LoVo (cell line): ENCODE measurements around the gene HMGB1.

Experiments
- DNase-seq: peaks from one replicate; pipeline ENCODE4 v3.0.0-alpha.2; 2016; ENCODE audit warnings: low spot score

The HMGB1 gene

DNA sequence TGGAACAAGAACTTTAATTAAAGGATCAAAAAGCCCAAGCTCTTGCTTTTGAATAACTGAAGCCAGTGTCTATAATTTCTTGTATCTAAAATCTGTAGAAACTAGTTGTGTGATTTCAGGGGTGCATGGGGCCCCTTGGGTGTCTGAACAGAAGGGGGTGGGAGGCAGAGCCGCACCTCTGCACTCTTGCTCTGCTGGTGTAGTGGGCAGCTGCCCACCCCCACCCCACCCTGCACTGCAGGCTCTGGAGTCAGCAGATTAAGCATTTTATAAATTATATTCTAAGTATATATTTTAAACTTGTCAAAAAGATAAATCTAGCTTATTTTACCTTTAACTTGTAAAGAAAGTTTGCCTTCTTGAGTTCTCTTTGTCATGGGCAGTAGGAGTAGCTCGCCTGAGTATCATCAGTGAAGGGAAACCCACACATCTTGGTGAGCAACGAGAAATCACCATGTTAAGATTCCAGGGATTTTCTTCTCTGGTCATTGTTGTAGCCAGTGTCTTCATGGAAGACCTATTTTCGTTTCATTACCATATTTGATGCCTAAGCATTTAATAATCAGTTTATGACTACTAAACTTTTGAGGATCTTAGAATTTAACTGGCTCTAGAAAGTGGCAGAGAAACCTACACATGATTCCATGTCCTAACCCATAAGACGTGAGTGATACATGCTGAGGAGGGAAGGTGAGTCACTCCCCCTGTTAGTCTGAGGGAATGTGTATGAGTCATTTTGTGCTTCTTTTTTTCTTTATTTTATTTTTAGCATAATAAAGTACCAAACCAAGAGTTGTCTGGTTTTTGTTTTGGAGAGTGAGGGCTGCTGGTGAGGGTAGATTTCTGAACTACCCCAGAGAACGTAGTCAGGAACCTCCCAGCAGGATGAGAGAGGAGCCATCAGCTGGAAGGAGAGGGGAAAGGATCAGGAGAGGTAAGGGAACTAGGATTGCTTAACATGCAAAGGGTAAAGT is 35.7 kb downstream of the HMGB1 start:
- peak; percentile 75 for DNase-seq

- no peak for DNase-seq
Measured at GRCh38 chr13:30429235-30429634, 36.5 kb downstream of the HMGB1 start.

- no peak for DNase-seq
Measured at GRCh38 chr13:30423891-30424290, 41.8 kb downstream of the HMGB1 start.

DNA sequence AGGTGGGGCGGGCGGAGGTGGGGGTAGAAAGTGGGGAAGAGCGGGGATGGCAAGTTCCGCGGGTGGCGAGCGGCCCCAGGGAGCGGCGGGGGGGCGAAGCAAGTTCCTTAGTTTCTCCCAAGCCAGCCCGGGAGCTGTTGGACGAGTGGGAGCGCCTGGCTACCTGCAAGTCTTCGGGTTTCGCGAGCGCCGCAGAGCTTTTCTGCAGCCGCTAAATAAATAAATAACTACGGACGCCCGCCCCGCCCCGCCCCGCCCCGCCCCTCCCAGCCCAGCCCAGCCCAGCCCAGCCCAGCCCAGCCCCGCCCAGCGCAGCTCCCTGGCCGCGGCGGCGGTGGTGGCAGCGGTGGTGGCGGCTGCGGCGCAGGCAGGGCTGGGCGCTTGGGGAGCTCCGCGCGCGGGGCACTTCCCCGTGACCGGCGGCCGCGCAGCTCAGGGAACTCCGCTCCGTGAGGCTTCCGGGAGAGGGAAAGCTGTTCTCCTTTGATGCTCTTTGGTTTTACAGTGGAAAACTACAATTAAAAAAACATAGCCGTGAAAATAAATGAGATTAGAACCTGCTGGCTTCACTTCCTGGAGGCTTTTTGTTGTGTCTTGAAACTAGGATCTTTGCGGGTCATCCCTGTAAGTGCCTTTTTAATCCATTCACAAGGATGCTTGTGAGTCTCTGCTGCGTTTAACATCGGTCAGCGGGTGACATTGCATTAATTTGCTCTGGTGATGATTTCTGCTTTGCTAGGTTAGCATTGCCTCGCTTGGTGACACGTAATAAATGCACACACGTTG is 43.5 kb downstream of the HMGB1 start, which contains the start of gene UBE2L5:
Gene UBE2L5 (plus strand): TSS at position 440 of the 786 bp plus-strand sequence. CDS start 5,498 bp downstream, outside the sequence.
- peak; percentile 76 for DNase-seq

- peak; percentile 65 for DNase-seq
Measured at GRCh38 chr13:30421093-30422053, 44.4 kb downstream of the HMGB1 start.

GRCh38 chr13:30418717-30419459 is 46.8 kb downstream of the HMGB1 start:
- DNase-seq, result no peak

DNA sequence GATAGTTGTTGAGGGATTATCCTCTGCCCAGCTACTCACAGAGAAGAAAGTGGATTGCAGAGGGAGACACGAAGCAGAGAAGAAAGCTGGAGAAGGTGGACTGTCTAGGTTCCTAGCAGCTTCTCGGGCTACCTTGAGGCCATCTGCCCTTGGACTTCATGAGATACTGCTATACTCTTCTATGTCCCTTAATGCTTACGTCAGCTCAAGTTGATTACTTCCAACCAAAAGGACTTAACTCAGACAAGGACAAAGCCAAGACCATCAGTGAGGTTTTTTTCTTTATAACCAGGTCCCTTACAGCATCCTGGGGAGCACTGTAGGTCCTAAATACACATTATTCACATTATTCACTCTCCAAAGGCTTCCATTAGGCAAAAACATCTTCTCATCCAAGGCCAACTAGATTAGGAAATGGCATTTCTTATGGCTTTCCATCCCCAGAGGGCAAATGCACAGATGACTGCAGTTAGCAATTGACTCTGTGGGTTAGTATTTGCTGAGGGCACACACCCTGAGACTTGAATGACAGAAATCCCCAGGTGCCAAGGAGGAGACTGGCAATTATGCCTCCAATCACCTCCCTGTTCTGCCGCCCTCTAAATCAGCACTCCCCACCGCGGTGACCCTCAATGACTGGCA is 47.5 kb downstream of the HMGB1 start:
- no peak for DNase-seq

GRCh38 chr13:30416471-30416870 is 49.3 kb downstream of the HMGB1 start:
- no peak for DNase-seq

- no peak for DNase-seq
Measured at GRCh38 chr13:30415430-30416030, 50.2 kb downstream of the HMGB1 start.

DNA sequence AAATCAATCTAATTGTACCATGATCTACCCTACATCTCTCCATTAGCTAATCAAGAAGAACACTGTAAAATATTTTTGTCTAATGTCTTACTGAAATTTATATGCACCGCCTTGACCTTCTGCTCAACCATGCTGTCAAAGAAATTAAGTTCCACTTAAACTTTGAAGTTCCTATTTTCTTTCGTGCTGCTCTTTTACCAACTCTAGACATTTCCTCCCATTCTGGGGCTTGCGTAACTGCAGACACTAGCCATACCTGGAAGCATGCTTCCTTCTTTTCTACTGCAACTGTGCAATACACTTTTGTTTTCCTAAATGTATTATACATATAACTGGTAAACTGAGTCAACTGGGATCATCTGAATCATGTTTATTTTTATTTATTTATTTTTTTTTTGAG is 51.9 kb downstream of the HMGB1 start:
- no peak for DNase-seq

GRCh38 chr13:30412346-30412745 is 53.4 kb downstream of the HMGB1 start:
- DNase-seq, result no peak

DNA sequence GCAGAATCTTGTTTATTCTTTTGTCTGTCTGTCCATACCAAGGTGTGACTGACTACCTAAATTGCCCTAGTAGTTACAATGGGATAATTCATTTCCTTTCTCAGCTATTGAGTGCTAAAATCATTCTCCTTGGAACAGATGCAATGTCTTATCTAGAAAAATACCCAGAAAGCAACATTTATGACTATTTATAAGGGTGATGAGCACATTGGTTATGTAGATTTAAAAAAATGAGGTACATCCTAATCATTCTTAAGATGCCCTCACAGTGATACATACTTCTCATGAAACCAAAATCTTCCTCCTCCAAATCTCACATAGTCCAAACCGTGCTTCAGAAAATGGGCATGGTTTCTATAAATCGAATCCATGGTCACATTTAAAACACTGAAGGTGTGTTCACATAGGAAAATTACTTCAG is 55.0 kb downstream of the HMGB1 start:
- DNase-seq, result no peak

DNA sequence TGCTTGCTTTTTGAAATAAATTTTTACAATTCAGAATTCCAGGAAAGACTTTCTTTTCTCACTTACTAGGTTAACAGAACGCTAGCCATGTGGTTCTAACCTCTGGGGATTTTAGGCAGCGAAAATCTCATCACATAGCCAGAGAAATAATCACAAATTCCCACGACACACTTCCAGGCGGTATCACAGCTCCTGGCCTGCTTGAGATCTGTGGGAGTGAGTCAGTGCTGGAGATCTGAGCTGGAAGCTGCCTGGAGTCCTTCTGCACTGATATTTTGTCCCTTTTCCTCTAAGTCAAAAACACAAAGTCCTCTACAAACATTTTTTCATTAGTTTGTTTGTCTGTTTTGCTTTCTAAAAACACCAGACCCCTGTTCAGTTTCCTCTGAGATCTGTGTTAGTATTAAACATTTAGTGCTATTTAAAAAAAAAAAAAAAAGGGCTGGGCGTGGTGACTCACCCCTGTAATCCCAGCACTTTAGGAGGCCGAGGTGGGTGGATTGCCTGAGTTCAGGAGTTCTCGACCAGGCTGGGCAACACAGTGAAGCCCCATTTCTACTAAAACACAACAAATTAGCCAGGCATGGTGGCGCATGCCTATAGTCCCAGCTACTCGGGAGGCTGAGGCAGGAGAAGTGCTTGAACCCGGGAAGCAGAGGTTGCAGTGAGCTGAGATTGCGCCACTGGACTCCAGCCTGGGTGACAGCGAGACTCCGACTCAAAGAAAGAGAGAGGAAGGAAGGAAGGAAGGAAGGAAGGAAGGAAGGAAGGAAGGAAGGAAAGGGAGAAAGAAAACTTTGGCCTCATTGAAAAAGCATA is 55.6 kb downstream of the HMGB1 start:
- no peak for DNase-seq

DNA sequence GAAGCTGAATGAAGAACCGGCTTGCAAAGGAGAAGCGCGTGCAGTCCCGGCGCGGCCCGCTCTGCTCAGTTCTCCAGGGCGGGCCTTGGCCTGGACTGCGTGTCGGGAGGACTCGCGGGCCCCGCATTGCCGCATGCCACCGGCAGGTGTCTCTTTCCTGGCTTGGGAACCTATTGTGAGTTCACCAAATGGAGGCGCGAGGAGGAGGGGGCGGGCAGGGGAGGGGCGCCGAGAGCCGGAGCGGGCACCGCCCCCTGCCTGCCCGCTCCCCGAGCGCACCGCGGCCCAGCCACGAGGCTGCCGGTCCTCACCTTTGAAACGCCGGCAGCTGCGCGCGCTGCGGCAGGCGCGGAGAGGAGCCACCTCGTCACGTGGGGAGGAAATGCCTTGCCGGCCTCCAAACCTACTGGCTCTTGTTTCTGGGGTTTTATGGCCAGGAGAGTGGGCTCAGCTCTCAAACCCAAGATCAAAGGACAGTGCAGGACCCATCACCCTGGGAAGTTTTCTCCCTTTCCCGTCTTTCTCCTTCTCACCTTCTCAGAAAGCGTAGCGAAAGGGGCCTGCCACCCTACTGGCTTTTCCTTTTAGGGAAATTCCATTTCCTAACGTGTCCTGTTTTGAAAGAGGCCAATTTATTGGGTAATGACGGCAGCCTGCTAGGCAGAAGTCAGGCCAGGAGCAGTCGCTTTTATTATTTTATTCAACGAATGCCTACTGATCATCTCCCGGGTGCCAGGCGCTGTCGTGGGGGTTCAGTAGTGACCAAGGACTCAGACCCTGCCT is 57.2 kb downstream of the HMGB1 start:
- peak; percentile 85 for DNase-seq

GRCh38 chr13:30406779-30407416 is 58.8 kb downstream of the HMGB1 start:
- DNase-seq, result no peak
